Caco-2 (cell line): ENCODE data around the gene PDK4. TPM values are rescaled to one million over a fixed set of nuclear protein-coding genes. Genes with fewer than 3 reads are reported as not detected.

Experiments used
- BruUV-seq: library from RNA; stranded (reverse); fragments of 400-500 nt; replicated peaks from 2 replicates; lab custom pipeline; 2021; lab: Mats Ljungman, UMichigan
- CTCF ChIA-PET: fragments of 300-600 bp; sonication (Branson Sonifier 250); formaldehyde crosslinking; loops from one replicate; lab custom pipeline; 2022; ENCODE audit warnings: antibody characterized with exemption; lab: Charles Lee
- POLR2A ChIA-PET: fragments of 300-600 bp; sonication (Branson Sonifier 250); formaldehyde crosslinking; loops from one replicate; lab custom pipeline; 2022; ENCODE audit warnings: antibody characterized with exemption; lab: Charles Lee
- DNase-seq, 2 experiments: peaks; one replicate each; pipeline versions ENCODE4 v3.0.0 to v3.0.0-alpha.2; 2020 to 2022
- H3K27me3 ChIP-seq: replicated peaks from 2 replicates; pipeline ENCODE4 v1.6.0; 2011; ENCODE audit warnings: low read length; ENCODE audit not compliant: control insufficient read depth, insufficient read depth
- H3K36me3 ChIP-seq: 2 replicates; pipeline ENCODE4 v1.5.1; 2011; ENCODE audit warnings: low read length; ENCODE audit not compliant: control insufficient read depth, insufficient read depth
- H3K4me1 ChIP-seq: fragments of 250-450 bp; sonication (Bioruptor Pico); 2 replicates; pipeline ENCODE4 v1.5.1; 2020; ENCODE audit warnings: mild to moderate bottlenecking
- H3K4me3 ChIP-seq: 2 replicates; pipeline ENCODE4 v1.5.1; 2011; ENCODE audit warnings: low read depth, mild to moderate bottlenecking, control low read depth, low read length
- H3K9me3 ChIP-seq: fragments of 250-450 bp; sonication (Bioruptor Pico); 2 replicates; pipeline ENCODE4 v1.5.1; 2020; ENCODE audit warnings: mild to moderate bottlenecking, moderate library complexity
- H3K27ac Mint-ChIP-seq: one replicate; pipeline ENCODE4 v1.8.0; 2022; ENCODE audit warnings: mixed read lengths; ENCODE audit not compliant: unreplicated experiment
- H3K27me3 Mint-ChIP-seq: one replicate; pipeline ENCODE4 v1.8.0; 2022; ENCODE audit warnings: mixed read lengths; ENCODE audit not compliant: insufficient read depth, unreplicated experiment
- H3K36me3 Mint-ChIP-seq: one replicate; pipeline ENCODE4 v1.8.0; 2022; ENCODE audit warnings: mild to moderate bottlenecking, mixed read lengths; ENCODE audit not compliant: insufficient read depth, unreplicated experiment
- H3K4me1 Mint-ChIP-seq: one replicate; pipeline ENCODE4 v1.8.0; 2022; ENCODE audit warnings: low read depth, mixed read lengths; ENCODE audit not compliant: unreplicated experiment
- H3K4me3 Mint-ChIP-seq: one replicate; pipeline ENCODE4 v1.8.0; 2022; ENCODE audit warnings: mild to moderate bottlenecking, moderate library complexity, mixed read lengths; ENCODE audit not compliant: unreplicated experiment
- H3K9me3 Mint-ChIP-seq: one replicate; pipeline ENCODE4 v1.8.0; 2022; ENCODE audit warnings: mixed read lengths; ENCODE audit not compliant: unreplicated experiment
- intact Hi-C: fragments of 100-400 bp; cut with micrococcal nuclease; formaldehyde crosslinking; loops from one replicate; pipeline ENCODE4 v1.10.0; 2022; ENCODE audit not compliant: unreplicated experiment
- total RNA-seq: library from RNA; stranded (reverse); gene quantifications from 2 replicates; pipeline ENCODE4 v1.2.3, GENCODE V29; 2022
- TF ChIP-seq, protein P1 (sequence below), 2 experiments: fragments of 200-600 bp in 1 of 2; IDR thresholded peaks; 1 replicate in 1 of 2; 2 replicates in 1 of 2; pipeline versions ENCODE4 v1.5.1 to v1.8.0; 2011 to 2022; ENCODE audit warnings: antibody characterized with exemption in 1 of 2, control low read depth in 1 of 2, inconsistent platforms in 1 of 2, low read depth in 1 of 2, low read length in 1 of 2, mild to moderate bottlenecking in 1 of 2, moderate library complexity in 1 of 2; ENCODE audit not compliant: insufficient read depth in 1 of 2, severe bottlenecking in 1 of 2, unreplicated experiment in 1 of 2

The PDK4 gene
- total RNA-seq, 1 experiment from 2014 or later: 0.20 TPM

DNA sequence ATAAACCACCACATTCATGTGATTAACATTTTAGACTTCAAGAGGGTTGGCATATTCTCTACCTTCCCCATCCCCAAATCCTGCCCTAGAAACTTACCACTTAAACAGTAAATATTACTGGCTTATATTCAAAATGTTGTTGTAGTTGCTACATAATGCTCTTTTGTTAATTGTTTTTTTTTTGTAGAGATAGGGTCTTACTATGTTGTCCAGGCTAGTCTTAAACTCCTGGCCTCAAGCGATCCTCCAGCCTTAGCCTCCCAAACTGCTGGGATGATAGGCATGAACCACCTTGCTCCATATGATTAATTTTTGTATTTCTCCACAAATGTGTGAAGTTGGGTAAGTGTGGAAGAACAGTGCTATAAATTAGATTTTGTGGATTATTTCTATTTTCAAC is 6.5 kb downstream of the PDK4 start:
- Histone ChIP-seq H3K4me1 (0 out of 2 replicates have a peak, but pooled peaks cover 5% of the 10 kb centered on the region), H3K36me3 (no peaks in the 10 kb centered on the region), H3K9me3 (no peaks in the 10 kb centered on the region), H3K27me3 (no peaks in the 10 kb centered on the region; the same call in 1 of the 2 replicates), H3K4me3 (no peak overlapping the region)
- POLR2A ChIA-PET: no interaction called here
- no peaks in the 10 kb centered on the region for H3K36me3 Mint-ChIP-seq
- H3K4me3 Mint-ChIP-seq: no peak overlapping the region
- no peak for DNase-seq
- CTCF ChIA-PET: no interaction called here
- H3K27me3 Mint-ChIP-seq: no peaks in the 10 kb centered on the region
- no peaks in the 10 kb centered on the region for H3K4me1 Mint-ChIP-seq
- no peaks in the 10 kb centered on the region for H3K9me3 Mint-ChIP-seq
- BruUV-seq: no TSS peak
- H3K27ac Mint-ChIP-seq: no peak overlapping the region
- TF ChIP-seq, protein P1, sequence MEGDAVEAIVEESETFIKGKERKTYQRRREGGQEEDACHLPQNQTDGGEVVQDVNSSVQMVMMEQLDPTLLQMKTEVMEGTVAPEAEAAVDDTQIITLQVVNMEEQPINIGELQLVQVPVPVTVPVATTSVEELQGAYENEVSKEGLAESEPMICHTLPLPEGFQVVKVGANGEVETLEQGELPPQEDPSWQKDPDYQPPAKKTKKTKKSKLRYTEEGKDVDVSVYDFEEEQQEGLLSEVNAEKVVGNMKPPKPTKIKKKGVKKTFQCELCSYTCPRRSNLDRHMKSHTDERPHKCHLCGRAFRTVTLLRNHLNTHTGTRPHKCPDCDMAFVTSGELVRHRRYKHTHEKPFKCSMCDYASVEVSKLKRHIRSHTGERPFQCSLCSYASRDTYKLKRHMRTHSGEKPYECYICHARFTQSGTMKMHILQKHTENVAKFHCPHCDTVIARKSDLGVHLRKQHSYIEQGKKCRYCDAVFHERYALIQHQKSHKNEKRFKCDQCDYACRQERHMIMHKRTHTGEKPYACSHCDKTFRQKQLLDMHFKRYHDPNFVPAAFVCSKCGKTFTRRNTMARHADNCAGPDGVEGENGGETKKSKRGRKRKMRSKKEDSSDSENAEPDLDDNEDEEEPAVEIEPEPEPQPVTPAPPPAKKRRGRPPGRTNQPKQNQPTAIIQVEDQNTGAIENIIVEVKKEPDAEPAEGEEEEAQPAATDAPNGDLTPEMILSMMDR (IDR thresholded peaks at IDR 0.05; ENCODE audit: insufficient read depth in 1 of 2, low read depth in 1 of 2, low read length in 1 of 2, severe bottlenecking in 1 of 2, unreplicated experiment in 1 of 2): no peak
- intact Hi-C loops: no loop called here

DNA sequence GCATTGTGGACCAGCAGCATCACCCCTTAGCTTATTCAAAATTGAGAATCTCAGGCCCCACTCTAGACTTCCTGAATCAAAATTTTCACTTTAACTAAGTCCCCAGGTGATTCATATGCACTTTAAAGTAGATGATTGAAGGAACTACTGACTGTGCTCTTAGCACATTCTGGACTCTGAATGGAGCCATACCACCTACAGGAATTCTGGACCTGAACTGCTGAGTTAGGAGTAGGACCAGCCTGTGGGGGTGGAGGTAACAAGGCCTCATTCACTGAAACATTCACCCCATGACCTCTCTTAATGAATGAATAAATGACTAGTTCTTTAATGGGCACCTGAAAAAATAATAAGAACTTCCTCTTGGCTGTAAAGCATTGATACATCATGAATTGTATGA is 7.3 kb downstream of the PDK4 start:
- POLR2A ChIA-PET: no interaction called here
- no peaks in the 10 kb centered on the region for H3K36me3 Mint-ChIP-seq
- intact Hi-C loops: no loop called here

DNA sequence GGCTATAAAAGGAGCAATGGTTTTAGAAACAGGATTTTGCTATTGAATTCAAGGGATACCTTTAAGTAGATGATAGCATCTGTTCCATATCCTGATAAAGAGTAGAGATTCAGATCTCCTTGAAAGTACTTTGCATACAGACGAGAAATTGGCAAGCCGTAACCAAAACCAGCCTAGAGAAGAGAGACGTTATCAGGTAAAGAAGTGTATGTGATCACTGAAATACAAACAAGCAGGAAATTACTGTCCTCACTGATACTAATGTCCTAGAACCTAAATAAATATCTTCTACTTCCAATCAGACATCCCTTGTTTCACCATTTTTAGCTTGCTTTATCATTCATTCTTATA is 9.4 kb downstream of the PDK4 start:
- H3K9me3 Mint-ChIP-seq: no peaks in the 10 kb centered on the region
- no peak overlapping the region for H3K4me3 Mint-ChIP-seq
- no peak overlapping the region for H3K27ac Mint-ChIP-seq
- Histone ChIP-seq H3K9me3 (no peaks in the 10 kb centered on the region), H3K4me3 (no peak overlapping the region), H3K27me3 (no peaks in the 10 kb centered on the region), H3K36me3 (no peaks in the 10 kb centered on the region), H3K4me1 (0 out of 2 replicates have a peak, but pooled peaks cover 5% of the 10 kb centered on the region)
- POLR2A ChIA-PET: no interaction called here
- no peak for DNase-seq
- H3K27me3 Mint-ChIP-seq: peaks cover 4% of the 10 kb centered on the region
- intact Hi-C loops: no loop called here
- CTCF ChIA-PET: no interaction called here
- TF ChIP-seq, protein P1 (IDR thresholded peaks at IDR 0.05; ENCODE audit: insufficient read depth in 1 of 2, low read depth in 1 of 2, low read length in 1 of 2, severe bottlenecking in 1 of 2, unreplicated experiment in 1 of 2): no peak
- no peaks in the 10 kb centered on the region for H3K36me3 Mint-ChIP-seq
- no TSS peak for BruUV-seq
- no peaks in the 10 kb centered on the region for H3K4me1 Mint-ChIP-seq

More for the DNA sequence above, 7.3 kb downstream of the PDK4 start:
- no peak overlapping the region for H3K27ac Mint-ChIP-seq
- CTCF ChIA-PET: no interaction called here
- DNase-seq: no peak
- Histone ChIP-seq H3K4me1 (0 out of 2 replicates have a peak, but pooled peaks cover 5% of the 10 kb centered on the region), H3K4me3 (no peak overlapping the region), H3K9me3 (no peaks in the 10 kb centered on the region), H3K36me3 (no peaks in the 10 kb centered on the region), H3K27me3 (no peaks in the 10 kb centered on the region; the same call in 1 of the 2 replicates)
- peaks cover 3% of the 10 kb centered on the region for H3K27me3 Mint-ChIP-seq
- no TSS peak for BruUV-seq
- H3K4me3 Mint-ChIP-seq: no peak overlapping the region
- H3K9me3 Mint-ChIP-seq: no peaks in the 10 kb centered on the region
- no peaks in the 10 kb centered on the region for H3K4me1 Mint-ChIP-seq
- TF ChIP-seq, protein P1 (IDR thresholded peaks at IDR 0.05; ENCODE audit: insufficient read depth in 1 of 2, low read depth in 1 of 2, low read length in 1 of 2, severe bottlenecking in 1 of 2, unreplicated experiment in 1 of 2): no peak
